Activated naive CD8-positive, alpha-beta T cell treated with anti-CD3 and anti-CD28 coated beads for 36 hours (primary cell): ENCODE results near the gene RAB4B. TPM values are rescaled to one million over a fixed set of nuclear protein-coding genes. Genes with fewer than 3 reads are reported as not detected.
"Not testable (repeated sequence)": the region's sequence is repeated elsewhere in the genome, so short reads cannot be mapped to it uniquely, and the experiment has no call there.

Source experiments
- DNase-seq: peaks from one replicate; pipeline ENCODE4 v3.0.0; 2021
- H3K27ac Mint-ChIP-seq: one replicate; pipeline ENCODE4 v1.8.0; 2022; ENCODE audit warnings: mild to moderate bottlenecking, moderate library complexity, mixed read lengths
- H3K27me3 Mint-ChIP-seq: one replicate; pipeline ENCODE4 v1.8.0; 2022; ENCODE audit warnings: mild to moderate bottlenecking, mixed read lengths
- H3K36me3 Mint-ChIP-seq: one replicate; pipeline ENCODE4 v1.8.0; 2021; ENCODE audit warnings: mild to moderate bottlenecking, mixed read lengths
- H3K4me1 Mint-ChIP-seq: one replicate; pipeline ENCODE4 v1.8.0; 2021; ENCODE audit warnings: mixed read lengths
- H3K4me3 Mint-ChIP-seq: one replicate; pipeline ENCODE4 v1.8.0; 2022; ENCODE audit warnings: mild to moderate bottlenecking, moderate library complexity, mixed read lengths
- H3K9me3 Mint-ChIP-seq: one replicate; pipeline ENCODE4 v1.8.0; 2022; ENCODE audit warnings: mixed read lengths
- total RNA-seq, 2 experiments: library from RNA; stranded (reverse); gene quantifications; one replicate each; pipeline ENCODE4 v1.2.3, GENCODE V29; 2021

The RAB4B gene
- total RNA-seq, 2 experiments from 2014 or later, result 26.0 to 27.2 TPM

DNA sequence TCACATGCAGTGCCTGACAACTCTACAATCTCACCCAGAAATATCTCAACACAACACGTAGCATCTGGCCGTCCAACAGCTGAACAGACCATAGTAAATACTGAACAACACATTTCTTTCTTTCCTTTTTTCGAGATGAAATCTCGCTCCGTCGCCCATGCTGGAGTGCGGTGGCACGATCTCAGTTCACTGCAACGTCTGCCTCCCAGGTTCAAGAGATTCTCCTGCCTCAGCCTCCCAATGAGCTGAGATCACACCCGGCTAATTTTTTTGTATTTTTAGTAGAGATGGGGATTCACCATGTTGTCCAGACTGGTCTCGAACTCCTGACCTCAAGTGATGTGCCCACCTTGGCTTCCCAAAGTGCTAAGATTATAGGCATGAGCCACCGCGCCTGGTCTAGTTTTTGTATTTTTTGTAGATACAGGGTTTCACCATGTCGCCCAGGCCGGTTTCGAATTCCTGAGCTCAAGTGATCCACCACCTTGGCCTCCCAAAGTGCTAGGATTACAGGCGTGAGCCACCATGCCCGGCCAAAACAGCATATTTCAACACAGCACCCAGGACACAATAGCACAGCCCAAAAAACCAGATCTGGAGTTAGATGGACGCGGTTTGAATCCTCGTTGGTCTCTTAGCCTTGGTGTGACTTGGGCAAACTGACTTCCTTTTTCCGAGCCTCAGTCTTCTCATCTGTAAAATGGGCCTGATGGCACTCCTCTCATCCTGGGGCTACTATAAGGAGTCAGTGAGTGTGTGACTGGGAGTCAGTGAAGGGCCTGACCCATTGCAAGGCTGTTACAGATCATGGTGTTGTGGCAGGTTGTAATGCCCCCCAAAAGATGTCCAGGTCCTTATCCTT, 49.6 kb downstream of the RAB4B start:
- Mint-ChIP-seq H3K9me3 (peaks cover 6% of the 10 kb centered on the region), H3K27ac (no peak overlapping the region), H3K4me1 (peaks cover 13% of the 10 kb centered on the region), H3K4me3 (no peak overlapping the region), H3K36me3 (peaks cover 6% of the 10 kb centered on the region), H3K27me3 (no peaks in the 10 kb centered on the region)
- DNase-seq, result no peak

DNA sequence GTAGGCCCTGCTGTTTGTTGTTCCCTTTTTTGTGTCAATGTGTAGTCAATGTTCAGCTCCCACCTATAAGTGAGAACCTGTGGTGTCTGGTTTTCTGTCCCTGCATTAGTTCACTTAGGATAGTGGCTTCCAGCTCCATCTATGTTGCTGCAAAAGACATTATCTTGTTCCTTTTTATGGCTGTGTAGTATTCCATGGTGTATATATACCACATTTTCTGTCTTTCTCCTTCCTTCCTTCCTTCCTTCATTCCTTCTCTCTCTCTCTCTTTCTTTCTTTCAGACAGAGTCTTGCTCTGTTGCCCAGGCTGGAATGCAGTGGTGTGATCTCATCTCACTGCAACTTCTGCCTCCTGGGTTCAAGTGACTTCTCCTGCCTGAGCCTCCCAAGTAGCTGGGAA, 51.2 kb downstream of the RAB4B start:
- peaks cover 6% of the 10 kb centered on the region for H3K9me3 Mint-ChIP-seq
- H3K27ac Mint-ChIP-seq, result no peak overlapping the region
- H3K36me3 Mint-ChIP-seq, result peaks cover 6% of the 10 kb centered on the region

DNA sequence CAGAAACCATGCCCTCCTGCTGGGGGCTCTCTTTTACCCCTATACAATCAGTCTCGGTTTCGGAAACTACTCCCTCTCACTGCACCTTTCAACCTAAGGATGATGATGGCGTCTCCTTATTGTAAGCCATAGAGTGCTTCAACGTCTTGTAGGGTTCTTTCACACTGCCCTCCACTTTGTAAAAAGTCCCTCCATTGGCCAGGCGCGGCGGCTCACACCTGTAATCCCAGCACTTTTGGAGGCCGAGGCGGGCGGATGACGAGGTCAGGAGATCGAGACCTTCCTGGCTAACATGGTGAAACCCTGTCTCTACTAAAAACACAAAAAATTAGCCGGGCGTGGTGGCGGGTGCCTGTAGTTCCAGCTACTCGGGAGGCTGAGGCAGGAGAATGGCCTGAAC, 52.7 kb downstream of the RAB4B start:
- H3K9me3 Mint-ChIP-seq, H3K27me3 Mint-ChIP-seq: not testable (repeated sequence)

More for the DNA sequence above, 51.2 kb downstream of the RAB4B start:
- no peak for DNase-seq
- H3K27me3 Mint-ChIP-seq, result no peaks in the 10 kb centered on the region
- no peak overlapping the region for H3K4me3 Mint-ChIP-seq
- H3K4me1 Mint-ChIP-seq, result peaks cover 24% of the 10 kb centered on the region

DNA sequence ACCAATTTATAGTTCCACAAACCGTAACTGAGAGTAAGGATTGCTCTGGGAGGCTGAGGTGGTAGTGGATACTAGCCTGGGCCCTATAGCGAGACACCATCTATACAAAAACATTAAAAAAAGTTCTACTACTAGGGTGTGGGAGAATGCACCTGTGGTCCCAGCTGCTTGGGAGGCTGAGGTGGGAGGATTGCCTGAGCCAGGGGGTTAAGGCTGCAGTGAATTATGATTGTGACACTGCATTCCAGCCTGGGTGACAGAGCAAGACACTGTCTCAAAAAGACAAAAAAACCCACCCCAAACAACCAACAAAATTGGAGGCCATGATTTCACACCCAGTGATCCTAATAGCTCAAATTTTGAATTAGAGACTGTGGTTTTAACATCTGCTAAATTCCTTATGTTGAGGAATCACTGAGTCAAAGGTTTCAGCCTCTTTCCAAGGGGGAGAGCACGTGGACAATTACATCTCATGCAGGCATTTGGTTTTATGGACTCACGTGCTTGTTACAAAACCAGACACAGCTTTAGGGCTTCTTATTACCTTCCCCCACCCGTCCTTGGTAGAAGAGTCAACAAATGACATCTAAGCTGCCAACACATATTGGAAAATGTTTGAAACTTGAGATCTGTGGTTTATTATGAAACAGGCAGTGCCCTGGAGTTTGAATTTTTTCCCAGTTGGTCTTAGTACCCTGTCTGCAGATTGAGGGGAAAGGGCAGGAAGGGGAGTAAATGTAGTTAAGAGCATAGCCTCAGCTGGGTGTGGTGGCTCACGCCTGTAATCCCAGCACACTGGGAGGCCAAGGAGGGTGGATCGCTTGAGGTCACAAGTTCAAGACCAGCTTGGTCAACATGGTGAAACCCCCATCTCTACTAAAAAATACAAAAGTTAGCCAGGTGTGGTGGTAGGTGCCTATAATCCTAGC, 53.7 kb downstream of the RAB4B start:
- H3K27me3 Mint-ChIP-seq, result no peaks in the 10 kb centered on the region

More for the DNA sequence above, 52.7 kb downstream of the RAB4B start:
- H3K4me1 Mint-ChIP-seq, result peaks cover 21% of the 10 kb centered on the region
- H3K4me3 Mint-ChIP-seq, H3K36me3 Mint-ChIP-seq, DNase-seq, H3K27ac Mint-ChIP-seq: not testable (repeated sequence)

DNA sequence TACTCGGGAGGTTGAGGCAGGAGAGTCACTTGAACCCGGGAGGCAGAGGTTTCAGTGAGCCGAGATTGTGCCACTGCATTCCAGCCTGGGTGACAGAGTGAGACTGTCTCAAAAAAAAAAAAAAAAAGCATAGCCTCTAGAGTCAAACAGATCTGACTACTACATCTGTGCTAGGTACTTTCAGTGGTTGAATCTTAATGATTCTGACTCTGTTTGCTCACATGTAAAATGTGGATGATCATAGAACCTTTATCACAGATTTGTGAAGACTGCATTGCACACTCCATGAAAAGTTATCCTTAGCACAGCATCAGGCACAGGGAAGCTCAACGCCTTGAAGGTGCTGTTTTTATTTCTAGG, 54.4 kb downstream of the RAB4B start:
- not testable (repeated sequence) for H3K4me3 Mint-ChIP-seq

More for the DNA sequence above, 53.7 kb downstream of the RAB4B start:
- peaks cover 4% of the 10 kb centered on the region for H3K36me3 Mint-ChIP-seq
- no peak overlapping the region for H3K27ac Mint-ChIP-seq
- DNase-seq, result no peak
- peaks cover 18% of the 10 kb centered on the region for H3K4me1 Mint-ChIP-seq
- H3K4me3 Mint-ChIP-seq, result no peak overlapping the region
- peaks cover 6% of the 10 kb centered on the region for H3K9me3 Mint-ChIP-seq

DNA sequence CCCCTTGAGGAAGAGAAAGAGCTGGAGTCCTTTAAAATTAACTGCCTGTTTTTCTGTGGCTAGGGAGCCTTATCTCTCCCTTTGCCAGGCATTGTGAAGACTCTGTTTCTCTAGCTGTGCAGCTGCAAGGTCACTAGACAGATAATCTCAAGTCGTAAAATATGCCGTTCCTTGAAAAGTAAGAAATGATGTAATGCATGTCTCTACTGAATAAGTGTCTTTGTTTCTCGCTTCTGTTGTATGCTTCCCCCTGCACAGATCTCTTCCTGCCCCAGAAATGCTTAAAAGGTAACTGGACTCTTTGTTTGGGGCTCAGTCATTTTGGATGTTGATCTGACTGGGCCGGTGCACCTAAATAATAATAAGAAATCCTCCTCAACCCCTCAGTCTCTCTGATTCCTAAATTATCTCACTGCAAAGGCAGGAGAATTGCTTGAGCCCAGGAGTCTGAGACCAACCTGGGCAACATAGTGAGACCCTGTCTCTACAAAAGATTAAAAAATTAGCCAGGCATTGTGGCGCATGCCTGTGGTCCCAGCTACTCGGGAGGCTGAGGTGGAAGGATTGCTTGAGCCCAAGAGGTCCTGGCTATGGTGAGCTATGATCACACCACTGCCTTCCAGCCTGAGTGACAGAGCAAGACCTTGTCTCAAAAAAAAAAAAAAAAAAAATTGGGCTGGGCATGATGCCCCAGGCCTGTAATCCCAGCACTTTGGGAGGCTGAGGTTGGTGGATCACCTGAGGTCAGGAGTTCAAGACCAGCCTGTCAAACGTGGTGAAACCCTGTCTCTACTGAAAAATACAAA, 55.9 kb downstream of the RAB4B start:
- H3K4me3 Mint-ChIP-seq, DNase-seq, H3K9me3 Mint-ChIP-seq, H3K27me3 Mint-ChIP-seq, H3K36me3 Mint-ChIP-seq: not testable (repeated sequence)
- Mint-ChIP-seq H3K4me1 (peaks cover 14% of the 10 kb centered on the region), H3K27ac (peak overlapping the region; percentile 13)

More for the DNA sequence above, 54.4 kb downstream of the RAB4B start:
- H3K27ac Mint-ChIP-seq, H3K36me3 Mint-ChIP-seq, H3K9me3 Mint-ChIP-seq, H3K27me3 Mint-ChIP-seq, DNase-seq: not testable (repeated sequence)
- H3K4me1 Mint-ChIP-seq, result peaks cover 14% of the 10 kb centered on the region

DNA sequence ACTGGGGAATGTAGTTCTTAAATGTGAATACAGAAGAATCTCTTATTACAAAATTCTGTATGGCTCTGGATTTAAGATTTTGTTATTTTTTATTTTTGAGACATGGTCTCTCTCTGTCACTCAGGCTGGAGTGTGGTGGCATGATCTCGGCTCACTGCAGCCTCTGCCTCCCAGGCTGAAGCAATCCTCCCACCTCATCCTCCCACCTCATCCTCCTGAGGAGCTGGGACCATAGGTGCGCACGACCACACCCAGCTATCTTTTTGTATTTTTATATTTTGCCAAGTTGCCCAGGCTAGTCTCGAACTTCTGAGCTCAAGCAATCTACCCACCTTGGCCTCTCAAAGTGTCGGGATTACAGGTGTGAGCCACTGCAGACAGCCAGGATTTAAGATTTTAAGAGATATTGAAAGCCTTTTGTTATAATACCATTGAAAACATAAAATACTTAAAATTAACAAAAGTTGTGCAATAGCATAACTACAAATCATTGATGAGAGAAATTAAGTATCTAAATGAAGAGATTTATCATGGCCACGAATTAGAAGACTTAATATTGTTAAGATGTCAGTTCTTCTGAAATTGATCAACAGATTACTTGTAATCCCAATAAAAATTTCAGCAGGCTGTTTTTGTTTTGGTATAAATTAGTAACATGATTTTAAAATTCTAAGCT, 58.8 kb downstream of the RAB4B start:
- DNase-seq, result no peak

DNA sequence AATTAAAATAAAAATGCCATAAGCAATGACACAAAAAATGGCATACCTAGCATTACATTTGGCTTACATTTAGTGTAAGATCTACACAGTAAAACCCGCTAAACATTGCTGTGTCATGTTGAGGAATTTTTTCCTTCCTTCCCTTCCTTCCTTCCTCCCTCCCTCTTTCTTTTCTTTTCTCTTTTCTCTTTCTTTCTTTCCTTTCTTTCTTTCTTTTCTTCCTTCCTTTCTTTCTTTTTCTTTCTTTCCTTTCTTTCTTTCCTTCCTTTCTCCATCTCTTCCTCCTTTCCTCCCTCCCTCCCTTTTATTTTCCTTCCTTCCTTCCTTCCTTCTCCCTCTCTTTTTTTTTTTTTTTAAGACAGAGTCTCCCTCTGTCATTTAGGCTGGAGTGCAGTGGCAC, 60.4 kb downstream of the RAB4B start:
- not testable (repeated sequence) for H3K36me3 Mint-ChIP-seq, H3K4me1 Mint-ChIP-seq, H3K27ac Mint-ChIP-seq, H3K27me3 Mint-ChIP-seq, DNase-seq, H3K4me3 Mint-ChIP-seq, H3K9me3 Mint-ChIP-seq

More for the DNA sequence above, 58.8 kb downstream of the RAB4B start:
- H3K27ac Mint-ChIP-seq, result no peak overlapping the region
- H3K4me3 Mint-ChIP-seq, result no peak overlapping the region
- H3K36me3 Mint-ChIP-seq, result no peaks in the 10 kb centered on the region
- peaks cover 14% of the 10 kb centered on the region for H3K4me1 Mint-ChIP-seq
- no peaks in the 10 kb centered on the region for H3K27me3 Mint-ChIP-seq
- H3K9me3 Mint-ChIP-seq, result no peaks in the 10 kb centered on the region

DNA sequence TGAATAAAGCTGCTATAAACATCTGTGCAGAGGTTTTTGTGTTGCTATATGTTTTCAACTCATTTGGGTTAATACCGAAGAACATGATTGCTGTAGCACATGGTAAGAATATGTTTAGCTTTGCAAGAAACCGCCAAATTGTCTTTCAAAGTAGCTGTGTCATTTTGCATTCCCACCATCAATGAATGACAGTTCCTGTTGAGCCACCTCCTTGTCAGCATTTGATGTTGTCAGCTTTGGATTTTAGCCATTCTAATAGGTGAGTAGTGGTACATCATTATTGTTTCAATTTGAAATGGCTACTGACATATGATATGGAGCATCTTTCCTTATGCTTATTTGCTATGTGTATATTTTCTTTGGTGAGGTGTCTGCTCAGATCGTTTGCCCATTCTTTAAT, 64.0 kb downstream of the RAB4B start:
- peaks cover 14% of the 10 kb centered on the region for H3K4me1 Mint-ChIP-seq
- H3K9me3 Mint-ChIP-seq, H3K4me3 Mint-ChIP-seq, H3K27ac Mint-ChIP-seq, H3K27me3 Mint-ChIP-seq, DNase-seq, H3K36me3 Mint-ChIP-seq: not testable (repeated sequence)

DNA sequence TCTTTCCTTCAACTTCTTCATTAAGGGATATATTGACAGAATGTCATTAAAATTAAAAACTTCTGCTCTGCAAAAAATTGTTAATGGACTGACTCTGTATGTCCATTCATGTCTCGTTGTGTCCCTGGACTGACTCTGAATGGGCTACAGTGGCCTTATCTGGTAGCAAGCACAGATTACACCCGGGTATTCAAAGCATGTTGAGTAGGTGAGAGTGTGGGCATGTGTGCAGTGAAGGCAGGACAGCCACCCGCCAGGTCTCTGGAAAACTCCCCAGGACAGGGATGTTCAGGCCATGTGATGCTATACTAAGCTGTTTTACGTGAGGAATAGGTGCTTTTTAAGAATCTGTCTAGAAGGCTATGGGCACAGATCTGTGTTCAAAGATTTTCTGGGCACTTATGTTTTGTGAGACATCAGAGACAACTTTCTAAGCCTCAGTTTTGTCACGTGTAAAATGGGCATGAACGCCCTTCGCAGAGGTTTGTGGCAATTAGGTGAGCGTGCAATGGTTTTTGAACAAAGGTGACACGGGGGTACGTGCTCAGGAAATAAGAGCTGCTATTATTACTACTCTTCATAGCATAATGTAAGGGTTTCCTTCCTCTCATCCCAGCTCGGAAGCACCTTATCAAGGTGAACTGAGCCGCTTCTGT, 65.1 kb downstream of the RAB4B start:
- peaks cover 14% of the 10 kb centered on the region for H3K27me3 Mint-ChIP-seq
- H3K36me3 Mint-ChIP-seq, H3K9me3 Mint-ChIP-seq, DNase-seq: not testable (repeated sequence)
- peak overlapping the region; percentile 46 for H3K4me3 Mint-ChIP-seq
- H3K4me1 Mint-ChIP-seq, result peaks cover 15% of the 10 kb centered on the region
- H3K27ac Mint-ChIP-seq, result peak overlapping the region; percentile 12

DNA sequence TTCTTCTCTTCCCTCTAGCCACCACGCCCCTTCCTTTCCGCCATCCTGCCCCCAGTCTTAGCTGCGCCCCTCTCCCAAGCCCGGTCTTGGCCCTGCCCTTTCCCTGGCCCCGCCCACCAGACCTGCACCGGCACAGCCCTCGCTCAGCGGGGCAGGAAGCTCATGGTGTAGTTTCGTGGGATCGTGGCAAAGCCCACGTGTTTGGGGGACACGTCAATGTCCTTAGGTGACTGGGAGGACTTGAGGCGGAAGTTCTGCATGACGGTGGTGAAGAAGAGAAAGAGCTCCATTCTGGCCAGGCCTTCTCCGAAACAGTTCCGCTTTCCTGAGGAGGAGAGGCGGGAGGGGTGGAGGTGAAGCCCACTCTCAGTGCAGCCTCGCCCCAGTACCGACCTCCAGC, 65.6 kb downstream of the RAB4B start:
- peak; percentile 66 for DNase-seq
- Mint-ChIP-seq H3K4me1 (peaks cover 16% of the 10 kb centered on the region), H3K27ac (peak overlapping the region; percentile 61), H3K4me3 (peak overlapping the region; percentile 46), H3K27me3 (peaks cover 19% of the 10 kb centered on the region)
- not testable (repeated sequence) for H3K36me3 Mint-ChIP-seq, H3K9me3 Mint-ChIP-seq
